D721Med (cell line): ENCODE measurements around the gene SLC7A6.
A peak's percentile ranks its signal among the peaks of the same experiment; 100 is the strongest.

Experiments
- DNase-seq: peaks from one replicate; pipeline ENCODE4 v3.0.0; 2011; ENCODE audit warnings: low spot score; ENCODE audit not compliant: insufficient read length
- FAIRE-seq: peaks from 2 replicates; lab custom pipeline; 2011; peaks lifted over from hg19 to GRCh38; lab: Jason Lieb, UNC
- CTCF ChIP-seq: IDR thresholded peaks from 2 replicates; pipeline ENCODE4 v1.5.1; 2012; ENCODE audit warnings: mild to moderate bottlenecking, control low read depth; ENCODE audit not compliant: insufficient read depth; ENCODE audit errors: missing control alignments

Gene SLC7A6

GRCh38 chr16:68242085-68242484 is 22.2 kb upstream of the SLC7A6 start:
- no peak for FAIRE-seq
- no peak for TF ChIP-seq CTCF

GRCh38 chr16:68242926-68243858 is 21.1 kb upstream of the SLC7A6 start:
- no peak for TF ChIP-seq CTCF
- DNase-seq, result no peak
- FAIRE-seq, result no peak

More at GRCh38 chr16:68242085-68242484, 22.2 kb upstream of the SLC7A6 start:
- no peak for DNase-seq

- DNase-seq, result no peak
- no peak for TF ChIP-seq CTCF
- FAIRE-seq, result no peak
Measured at GRCh38 chr16:68244481-68244902, 19.8 kb upstream of the SLC7A6 start.

GRCh38 chr16:68244903-68245853 is 19.1 kb upstream of the SLC7A6 start, which contains the start of gene PLA2G15:
Gene PLA2G15, plus strand, starts transcription at chr16:68245373. Its CDS starts 54 bp downstream, at chr16:68245427.
- no peak for FAIRE-seq
- DNase-seq, result peak; percentile 77
- TF ChIP-seq CTCF, result no peak

GRCh38 chr16:68246121-68246520 is 18.2 kb upstream of the SLC7A6 start:
- DNase-seq (no peak), FAIRE-seq (no peak)
- no peak for TF ChIP-seq CTCF

GRCh38 chr16:68246666-68247065 is 17.7 kb upstream of the SLC7A6 start:
- no peak for FAIRE-seq

More at GRCh38 chr16:68246666-68247065, 17.7 kb upstream of the SLC7A6 start:
- TF ChIP-seq CTCF, result no peak
- no peak for DNase-seq
